PC-9 (cell line): Measurements from ENCODE around the gene BFSP1.

Source experiments
- EZH2 ChIP-seq: fragments of 200-600 bp; sonication (generic); IDR thresholded peaks from 2 replicates; pipeline ENCODE4 v1.8.0; 2017; ENCODE audit warnings: antibody characterized with exemption, low read depth
- TF ChIP-seq, protein P1 (sequence below): fragments of 200-600 bp; sonication (generic); conservative IDR thresholded peaks from 2 replicates; pipeline ENCODE4 v1.6.1; 2017; ENCODE audit warnings: mixed run types, antibody characterized with exemption, mild to moderate bottlenecking, moderate library complexity

DNA sequence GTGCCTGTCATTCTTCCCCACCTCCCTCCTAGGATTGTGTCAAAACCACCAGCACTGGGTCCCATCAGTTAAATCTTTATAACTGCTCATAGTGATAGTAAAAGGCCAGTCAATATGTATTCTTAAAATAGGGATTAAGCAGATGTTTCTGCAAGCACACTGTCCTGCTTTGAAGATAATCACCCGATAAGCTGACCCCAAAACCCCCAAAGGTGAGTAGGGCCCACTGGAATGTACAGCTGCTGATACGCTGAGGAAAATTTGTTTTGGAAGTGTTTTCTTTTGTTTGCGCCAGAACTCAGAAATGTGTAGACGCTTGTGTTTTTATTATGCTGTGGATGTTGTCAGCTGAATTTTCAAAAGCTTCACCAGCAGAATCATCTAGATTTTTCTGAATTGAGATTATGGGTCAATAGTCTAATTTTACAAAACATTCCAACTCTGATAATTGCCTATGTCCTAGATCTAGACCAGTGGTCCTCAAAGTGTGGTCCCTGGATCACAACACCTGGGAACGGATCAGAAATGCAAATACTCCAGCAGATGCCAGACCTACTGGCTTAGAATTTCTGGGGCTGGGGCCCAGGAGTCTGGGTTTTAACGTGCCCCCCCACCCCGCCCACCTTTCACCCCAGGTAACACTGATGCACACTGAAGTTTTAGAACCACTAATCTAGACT lies 11.4 kb downstream of the BFSP1 start:
- TF ChIP-seq, protein P1, sequence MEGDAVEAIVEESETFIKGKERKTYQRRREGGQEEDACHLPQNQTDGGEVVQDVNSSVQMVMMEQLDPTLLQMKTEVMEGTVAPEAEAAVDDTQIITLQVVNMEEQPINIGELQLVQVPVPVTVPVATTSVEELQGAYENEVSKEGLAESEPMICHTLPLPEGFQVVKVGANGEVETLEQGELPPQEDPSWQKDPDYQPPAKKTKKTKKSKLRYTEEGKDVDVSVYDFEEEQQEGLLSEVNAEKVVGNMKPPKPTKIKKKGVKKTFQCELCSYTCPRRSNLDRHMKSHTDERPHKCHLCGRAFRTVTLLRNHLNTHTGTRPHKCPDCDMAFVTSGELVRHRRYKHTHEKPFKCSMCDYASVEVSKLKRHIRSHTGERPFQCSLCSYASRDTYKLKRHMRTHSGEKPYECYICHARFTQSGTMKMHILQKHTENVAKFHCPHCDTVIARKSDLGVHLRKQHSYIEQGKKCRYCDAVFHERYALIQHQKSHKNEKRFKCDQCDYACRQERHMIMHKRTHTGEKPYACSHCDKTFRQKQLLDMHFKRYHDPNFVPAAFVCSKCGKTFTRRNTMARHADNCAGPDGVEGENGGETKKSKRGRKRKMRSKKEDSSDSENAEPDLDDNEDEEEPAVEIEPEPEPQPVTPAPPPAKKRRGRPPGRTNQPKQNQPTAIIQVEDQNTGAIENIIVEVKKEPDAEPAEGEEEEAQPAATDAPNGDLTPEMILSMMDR, result no peak
- TF ChIP-seq EZH2, result no peak
